Nephron (organoid): ENCODE results near the gene RAB25.
"Not testable (repeated sequence)": the region's sequence is repeated elsewhere in the genome, so short reads cannot be mapped to it uniquely, and the experiment has no call there.

Experiments
- H3K27ac Mint-ChIP-seq, 3 experiments: 2 replicates each; pipeline ENCODE4 v1.8.0; 2020; ENCODE audit warnings: mixed read lengths in 3 of 3, mild to moderate bottlenecking in 2 of 3, moderate library complexity in 1 of 3
- H3K27me3 Mint-ChIP-seq: 2 replicates; pipeline ENCODE4 v1.8.0; 2021; ENCODE audit warnings: low read depth, mild to moderate bottlenecking, moderate library complexity, mixed read lengths
- H3K36me3 Mint-ChIP-seq: 2 replicates; pipeline ENCODE4 v1.8.0; 2020; ENCODE audit warnings: low read depth, mixed read lengths
- H3K4me1 Mint-ChIP-seq: 2 replicates; pipeline ENCODE4 v1.8.0; 2020; ENCODE audit warnings: mixed read lengths
- H3K4me3 Mint-ChIP-seq, 3 experiments: 2 replicates each; pipeline ENCODE4 v1.8.0; 2020; ENCODE audit warnings: mild to moderate bottlenecking in 3 of 3, mixed read lengths in 3 of 3, moderate library complexity in 2 of 3
- H3K9me3 Mint-ChIP-seq: 2 replicates; pipeline ENCODE4 v1.8.0; 2020; ENCODE audit warnings: mixed read lengths
- TF ChIP-seq, protein P1 (sequence below), 3 experiments: fragments of 200-600 bp; sonication (generic); IDR thresholded peaks; one replicate each; pipeline ENCODE4 v1.5.0; 2021; ENCODE audit warnings: antibody characterized with exemption in 3 of 3; ENCODE audit not compliant: unreplicated experiment in 3 of 3

The RAB25 gene

DNA sequence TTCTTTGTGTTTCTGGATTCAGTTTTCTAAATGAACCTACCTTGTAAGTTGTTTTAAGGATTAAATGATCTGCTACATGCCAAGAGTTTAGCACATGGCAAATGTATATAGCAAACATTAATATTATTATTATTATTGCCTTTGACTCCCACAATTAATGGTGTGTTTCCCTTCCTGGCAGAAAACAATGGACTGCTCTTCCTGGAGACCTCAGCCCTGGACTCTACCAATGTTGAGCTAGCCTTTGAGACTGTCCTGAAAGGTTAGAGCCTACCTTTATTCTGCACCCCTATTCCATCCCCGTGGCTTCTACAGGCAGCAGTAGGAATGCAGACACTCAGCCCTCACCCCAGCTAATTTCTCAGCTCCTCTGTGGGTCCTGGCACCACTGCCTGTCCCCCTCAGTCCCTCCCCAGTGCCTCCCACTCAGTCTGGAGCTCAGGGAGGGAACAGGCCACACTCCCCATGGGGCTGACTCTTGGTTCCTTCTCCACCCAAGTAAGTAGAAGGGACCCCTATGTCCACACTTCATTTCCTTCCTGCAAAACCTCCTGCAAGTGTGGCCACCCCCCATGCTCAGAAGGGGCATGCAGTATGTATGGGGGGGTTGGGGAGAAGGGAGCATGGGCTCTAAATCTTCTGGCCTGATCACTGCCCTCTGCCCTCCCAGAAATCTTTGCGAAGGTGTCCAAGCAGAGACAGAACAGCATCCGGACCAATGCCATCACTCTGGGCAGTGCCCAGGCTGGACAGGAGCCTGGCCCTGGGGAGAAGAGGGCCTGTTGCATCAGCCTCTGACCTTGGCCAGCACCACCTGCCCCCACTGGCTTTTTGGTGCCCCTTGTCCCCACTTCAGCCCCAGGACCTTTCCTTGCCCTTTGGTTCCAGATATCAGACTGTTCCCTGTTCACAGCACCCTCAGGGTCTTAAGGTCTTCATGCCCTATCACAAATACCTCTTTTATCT is 8.8 kb downstream of the RAB25 start:
- Mint-ChIP-seq H3K27ac (peak overlapping the region in 2 of 3 experiments; percentile 48 to 51), H3K9me3 (no peaks in the 10 kb centered on the region), H3K27me3 (no peaks in the 10 kb centered on the region), H3K4me3 (no peak overlapping the region), H3K36me3 (peaks cover 26% of the 10 kb centered on the region), H3K4me1 (peaks cover 42% of the 10 kb centered on the region)
- TF ChIP-seq, protein P1, sequence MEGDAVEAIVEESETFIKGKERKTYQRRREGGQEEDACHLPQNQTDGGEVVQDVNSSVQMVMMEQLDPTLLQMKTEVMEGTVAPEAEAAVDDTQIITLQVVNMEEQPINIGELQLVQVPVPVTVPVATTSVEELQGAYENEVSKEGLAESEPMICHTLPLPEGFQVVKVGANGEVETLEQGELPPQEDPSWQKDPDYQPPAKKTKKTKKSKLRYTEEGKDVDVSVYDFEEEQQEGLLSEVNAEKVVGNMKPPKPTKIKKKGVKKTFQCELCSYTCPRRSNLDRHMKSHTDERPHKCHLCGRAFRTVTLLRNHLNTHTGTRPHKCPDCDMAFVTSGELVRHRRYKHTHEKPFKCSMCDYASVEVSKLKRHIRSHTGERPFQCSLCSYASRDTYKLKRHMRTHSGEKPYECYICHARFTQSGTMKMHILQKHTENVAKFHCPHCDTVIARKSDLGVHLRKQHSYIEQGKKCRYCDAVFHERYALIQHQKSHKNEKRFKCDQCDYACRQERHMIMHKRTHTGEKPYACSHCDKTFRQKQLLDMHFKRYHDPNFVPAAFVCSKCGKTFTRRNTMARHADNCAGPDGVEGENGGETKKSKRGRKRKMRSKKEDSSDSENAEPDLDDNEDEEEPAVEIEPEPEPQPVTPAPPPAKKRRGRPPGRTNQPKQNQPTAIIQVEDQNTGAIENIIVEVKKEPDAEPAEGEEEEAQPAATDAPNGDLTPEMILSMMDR (IDR thresholded peaks at IDR 0.05; ENCODE audit: unreplicated experiment in 3 of 3): no peak

DNA sequence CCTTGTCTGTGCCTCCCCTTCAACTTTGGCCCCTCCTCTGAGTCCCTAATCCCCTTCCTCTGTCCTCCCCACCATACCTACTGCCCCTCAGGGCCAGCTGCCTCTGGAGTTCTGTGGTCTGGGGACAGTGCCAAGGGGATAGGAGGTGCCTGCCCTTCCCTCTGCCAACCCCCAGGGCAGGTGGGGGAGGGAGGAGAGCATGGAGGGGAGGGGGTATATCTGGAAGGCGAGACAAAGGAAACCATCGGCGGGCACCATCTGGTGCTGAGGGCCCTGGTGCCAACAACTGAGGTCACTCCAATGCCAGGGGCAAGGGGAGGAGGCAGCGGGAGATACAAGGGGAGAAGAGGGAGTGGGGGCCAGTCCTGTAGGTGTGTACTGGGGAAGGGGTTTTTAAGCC is 9.6 kb downstream of the RAB25 start:
- H3K36me3 Mint-ChIP-seq: peaks cover 33% of the 10 kb centered on the region
- no peak overlapping the region for H3K4me3 Mint-ChIP-seq
- no peaks in the 10 kb centered on the region for H3K9me3 Mint-ChIP-seq
- no peaks in the 10 kb centered on the region for H3K27me3 Mint-ChIP-seq
- H3K27ac Mint-ChIP-seq: peak overlapping the region in 2 of 3 experiments; percentile 48 to 51
- H3K4me1 Mint-ChIP-seq: peaks cover 46% of the 10 kb centered on the region
- TF ChIP-seq, protein P1 (IDR thresholded peaks at IDR 0.05; ENCODE audit: unreplicated experiment in 3 of 3): no peak

DNA sequence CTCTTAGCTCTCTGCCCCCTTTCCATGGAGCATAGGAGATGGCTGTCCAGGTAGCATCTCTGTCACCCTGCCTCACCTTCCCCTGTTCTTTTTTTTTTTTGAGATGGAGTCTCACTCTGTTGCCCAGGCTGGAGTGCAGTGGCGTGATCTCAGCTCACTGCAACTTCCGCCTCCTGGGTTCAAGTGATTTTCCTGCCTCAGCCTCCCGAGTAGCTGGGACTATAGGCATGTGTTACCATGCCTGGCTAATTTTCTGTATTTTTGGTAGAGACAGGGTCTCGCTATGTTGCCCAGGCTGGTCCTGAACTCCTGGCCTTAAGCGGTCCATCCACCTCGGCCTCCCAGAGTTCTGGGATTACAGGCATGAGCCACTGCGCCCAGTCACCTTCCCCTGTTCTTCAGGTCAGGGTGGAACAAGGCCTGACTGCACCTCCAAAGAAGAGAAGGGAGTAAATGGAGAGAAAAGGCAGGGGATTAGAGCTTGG is 10.4 kb downstream of the RAB25 start:
- not testable (repeated sequence) for H3K9me3 Mint-ChIP-seq
- peak overlapping the region; percentile 64 to 79 (median 69) for H3K27ac Mint-ChIP-seq

DNA sequence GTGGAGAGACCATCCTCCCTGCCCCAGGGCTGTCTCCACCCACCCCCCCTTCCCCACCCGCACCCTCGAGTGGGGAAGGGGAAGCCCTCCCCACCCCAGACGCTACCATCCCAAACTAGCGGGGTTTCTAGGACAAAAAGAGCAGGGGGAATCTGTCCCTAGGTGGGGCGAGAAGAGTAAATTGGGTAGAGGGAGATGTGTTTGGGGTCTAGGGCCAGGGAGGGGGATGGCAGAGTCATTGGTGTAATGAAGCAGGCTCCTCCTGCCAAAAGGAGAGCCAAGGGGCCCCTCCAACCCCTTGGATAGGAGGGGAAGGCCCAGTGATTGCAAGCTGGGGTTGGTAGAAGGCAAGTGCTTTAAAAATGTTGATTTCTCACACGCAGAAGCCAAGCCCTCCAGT is 11.3 kb downstream of the RAB25 start:
- peaks cover 62% of the 10 kb centered on the region for H3K4me1 Mint-ChIP-seq
- no peaks in the 10 kb centered on the region for H3K9me3 Mint-ChIP-seq
- peak overlapping the region; percentile 69 to 85 (median 79) for H3K27ac Mint-ChIP-seq
- TF ChIP-seq, protein P1 (IDR thresholded peaks at IDR 0.05; ENCODE audit: unreplicated experiment in 3 of 3): no peak
- H3K36me3 Mint-ChIP-seq: peaks cover 42% of the 10 kb centered on the region
- H3K27me3 Mint-ChIP-seq: no peaks in the 10 kb centered on the region
- H3K4me3 Mint-ChIP-seq: peak overlapping the region in 1 of 3 experiments; percentile 17

More for the DNA sequence above, 10.4 kb downstream of the RAB25 start:
- H3K27me3 Mint-ChIP-seq, H3K4me3 Mint-ChIP-seq: not testable (repeated sequence)
- H3K36me3 Mint-ChIP-seq: peaks cover 37% of the 10 kb centered on the region
- peaks cover 54% of the 10 kb centered on the region for H3K4me1 Mint-ChIP-seq

DNA sequence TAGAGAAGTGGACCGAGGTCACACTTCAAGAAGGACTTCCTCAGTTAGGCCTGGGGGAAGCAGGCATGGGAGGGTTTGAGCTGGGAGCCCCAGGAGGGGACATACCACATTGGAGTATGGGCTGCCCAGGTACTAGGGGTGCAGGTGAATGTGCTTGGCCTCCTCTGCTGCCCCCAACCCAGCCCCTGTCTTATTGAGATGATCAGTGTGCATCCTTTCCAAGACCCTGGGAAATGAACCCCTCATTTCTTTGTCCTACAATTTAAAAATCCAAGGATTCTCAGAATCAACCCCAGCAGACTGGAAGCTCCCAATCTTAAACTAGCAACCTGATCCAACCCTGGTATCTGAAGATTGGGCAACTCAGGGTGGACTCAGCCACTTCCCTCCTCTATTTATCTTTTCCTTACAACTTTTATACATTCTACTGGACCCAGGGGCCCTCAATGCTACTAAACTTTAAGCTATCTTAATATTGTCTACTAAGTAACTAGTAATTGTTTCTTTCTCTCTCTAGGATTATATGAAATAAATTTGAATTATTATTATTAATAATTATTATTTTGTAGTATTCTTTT is 12.2 kb downstream of the RAB25 start:
- Mint-ChIP-seq H3K4me3 (peak overlapping the region in 1 of 3 experiments; percentile 50), H3K4me1 (peaks cover 72% of the 10 kb centered on the region), H3K36me3 (peaks cover 50% of the 10 kb centered on the region), H3K27me3 (no peaks in the 10 kb centered on the region), H3K27ac (peak overlapping the region; percentile 69 to 89 (median 85)), H3K9me3 (no peaks in the 10 kb centered on the region)
- TF ChIP-seq, protein P1 (IDR thresholded peaks at IDR 0.05; ENCODE audit: unreplicated experiment in 3 of 3): no peak

DNA sequence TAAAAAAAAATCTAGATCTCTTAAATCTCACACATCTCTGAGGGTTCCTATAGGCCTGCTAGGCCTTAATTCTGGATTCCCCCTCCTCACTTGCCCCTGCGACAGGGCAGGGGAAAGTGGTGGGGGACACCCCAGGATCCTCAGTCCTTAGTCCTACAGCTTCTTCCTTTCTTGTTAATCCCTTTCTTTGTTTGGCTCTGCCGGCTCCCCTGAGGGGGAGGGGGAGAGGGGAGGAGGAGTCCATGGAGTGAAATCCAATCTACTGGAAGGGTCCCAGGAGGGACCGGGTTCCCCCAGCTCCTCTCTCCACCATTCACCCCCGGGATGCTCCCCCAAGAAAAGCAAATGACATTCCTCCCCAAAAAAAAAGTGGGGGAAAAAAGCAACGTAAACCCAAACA is 12.8 kb downstream of the RAB25 start:
- TF ChIP-seq, protein P1 (IDR thresholded peaks at IDR 0.05; ENCODE audit: unreplicated experiment in 3 of 3): no peak
- H3K4me1 Mint-ChIP-seq: peaks cover 77% of the 10 kb centered on the region
- peaks cover 56% of the 10 kb centered on the region for H3K36me3 Mint-ChIP-seq
- peak overlapping the region in 2 of 3 experiments; percentile 8 to 45 for H3K4me3 Mint-ChIP-seq
- peak overlapping the region; percentile 69 to 89 (median 85) for H3K27ac Mint-ChIP-seq
- H3K9me3 Mint-ChIP-seq: no peaks in the 10 kb centered on the region
- H3K27me3 Mint-ChIP-seq: no peaks in the 10 kb centered on the region
